ENCODE measurements around the gene SMC1B.
"Not testable (repeated sequence)": the region's sequence is repeated elsewhere in the genome, so short reads cannot be mapped to it uniquely, and the experiment has no call there.

Gene SMC1B

DNA sequence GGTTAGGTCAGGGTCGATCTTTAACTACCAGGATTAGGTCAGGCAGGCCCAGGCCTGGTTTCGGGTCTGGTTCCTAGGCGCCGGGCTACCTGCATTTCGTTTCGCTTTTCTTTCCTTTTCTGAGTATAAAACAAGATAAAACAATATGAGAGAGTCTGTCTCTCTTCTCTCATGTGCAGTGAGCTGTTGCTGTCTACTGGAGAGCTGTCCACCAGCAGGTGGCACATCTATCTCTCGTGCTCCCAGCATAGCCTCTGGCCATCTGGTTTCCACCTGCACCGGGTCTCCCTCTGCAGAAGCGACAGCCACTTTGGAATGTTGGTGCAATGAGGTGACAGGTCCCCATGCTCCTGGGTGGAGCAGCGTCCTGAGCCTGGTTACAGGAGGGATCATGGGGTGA is 27.7 kb upstream of the SMC1B start:
- TF ChIP-seq, protein P1, sequence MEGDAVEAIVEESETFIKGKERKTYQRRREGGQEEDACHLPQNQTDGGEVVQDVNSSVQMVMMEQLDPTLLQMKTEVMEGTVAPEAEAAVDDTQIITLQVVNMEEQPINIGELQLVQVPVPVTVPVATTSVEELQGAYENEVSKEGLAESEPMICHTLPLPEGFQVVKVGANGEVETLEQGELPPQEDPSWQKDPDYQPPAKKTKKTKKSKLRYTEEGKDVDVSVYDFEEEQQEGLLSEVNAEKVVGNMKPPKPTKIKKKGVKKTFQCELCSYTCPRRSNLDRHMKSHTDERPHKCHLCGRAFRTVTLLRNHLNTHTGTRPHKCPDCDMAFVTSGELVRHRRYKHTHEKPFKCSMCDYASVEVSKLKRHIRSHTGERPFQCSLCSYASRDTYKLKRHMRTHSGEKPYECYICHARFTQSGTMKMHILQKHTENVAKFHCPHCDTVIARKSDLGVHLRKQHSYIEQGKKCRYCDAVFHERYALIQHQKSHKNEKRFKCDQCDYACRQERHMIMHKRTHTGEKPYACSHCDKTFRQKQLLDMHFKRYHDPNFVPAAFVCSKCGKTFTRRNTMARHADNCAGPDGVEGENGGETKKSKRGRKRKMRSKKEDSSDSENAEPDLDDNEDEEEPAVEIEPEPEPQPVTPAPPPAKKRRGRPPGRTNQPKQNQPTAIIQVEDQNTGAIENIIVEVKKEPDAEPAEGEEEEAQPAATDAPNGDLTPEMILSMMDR (IDR thresholded peaks at IDR 0.05; ENCODE audit: extremely low read depth, missing control alignments): peak; percentile 50
- DNase-seq (ENCODE audit: low spot score): peak; percentile 64

DNA sequence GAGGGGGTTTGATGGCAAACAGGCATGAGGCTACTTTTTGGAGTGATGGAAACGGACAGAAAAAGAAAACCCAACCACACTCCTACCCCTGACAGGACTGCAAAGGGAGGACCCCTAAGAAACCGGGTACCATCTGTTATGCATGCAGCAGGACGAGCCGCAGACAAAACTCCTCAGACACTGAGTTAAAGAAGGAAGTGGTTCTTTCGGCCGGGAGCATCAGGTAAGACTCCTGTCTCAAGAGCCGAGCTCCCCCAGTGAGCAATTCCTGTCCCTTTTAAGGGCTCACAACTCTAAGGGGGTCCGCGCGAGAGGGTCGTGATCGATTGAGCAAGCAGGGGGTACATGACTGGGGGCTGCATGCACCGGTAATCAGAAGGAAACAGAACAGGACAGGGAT is 27.3 kb upstream of the SMC1B start:
- DNase-seq (ENCODE audit: low spot score): not testable (repeated sequence)

DNA sequence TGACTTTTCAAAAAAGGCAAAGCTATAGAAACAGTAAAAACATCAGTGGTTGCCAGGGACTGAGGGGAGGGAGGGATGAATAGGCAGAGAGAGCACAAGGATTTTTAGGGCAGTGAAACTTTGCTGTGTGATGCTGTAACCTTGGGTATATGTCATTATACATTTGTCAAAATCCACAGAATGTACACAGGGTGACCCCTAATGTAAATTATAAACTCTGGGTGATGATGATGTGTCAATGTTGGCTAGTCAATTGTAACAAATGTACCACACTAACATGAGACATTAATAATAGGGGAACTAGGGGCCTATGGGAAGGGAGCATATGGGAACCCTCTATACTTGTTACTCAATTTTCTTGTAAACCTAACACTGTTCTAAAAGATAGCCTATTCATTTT is 24.9 kb upstream of the SMC1B start:
- no peak for DNase-seq (ENCODE audit: low spot score)
- TF ChIP-seq, protein P1 (IDR thresholded peaks at IDR 0.05; ENCODE audit: extremely low read depth, missing control alignments): no peak

DNA sequence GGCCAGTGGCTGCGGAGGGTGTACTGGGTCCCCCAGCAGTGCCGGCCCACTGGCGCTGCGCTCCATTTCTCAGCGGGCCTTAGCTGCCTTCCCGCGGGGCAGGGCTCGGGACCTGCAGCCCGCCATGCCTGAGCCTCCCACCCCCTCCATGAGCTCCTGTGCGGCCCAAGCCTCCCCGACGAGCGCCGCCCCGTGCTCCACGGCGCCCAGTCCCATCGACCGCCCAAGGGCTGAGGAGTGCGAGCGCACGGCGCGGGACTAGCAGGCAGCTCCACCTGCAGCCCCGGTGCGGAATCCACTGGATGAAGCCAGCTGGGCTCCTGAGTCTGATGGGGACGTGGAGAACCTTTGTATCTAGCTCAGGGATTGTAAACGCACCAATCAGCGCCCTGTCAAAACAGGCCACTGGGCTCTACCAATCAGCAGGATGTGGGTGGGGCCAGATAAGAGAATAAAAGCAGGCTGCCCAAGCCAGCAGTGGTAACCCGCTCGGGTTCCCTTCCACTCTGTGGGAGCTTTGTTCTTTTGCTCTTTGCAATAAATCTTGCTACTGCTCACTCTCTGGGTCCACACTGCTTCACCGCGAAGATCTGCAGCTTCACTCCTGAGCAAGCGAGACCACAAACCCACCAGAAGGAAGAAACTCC is 23.6 kb upstream of the SMC1B start:
- not testable (repeated sequence) for DNase-seq (ENCODE audit: low spot score)

DNA sequence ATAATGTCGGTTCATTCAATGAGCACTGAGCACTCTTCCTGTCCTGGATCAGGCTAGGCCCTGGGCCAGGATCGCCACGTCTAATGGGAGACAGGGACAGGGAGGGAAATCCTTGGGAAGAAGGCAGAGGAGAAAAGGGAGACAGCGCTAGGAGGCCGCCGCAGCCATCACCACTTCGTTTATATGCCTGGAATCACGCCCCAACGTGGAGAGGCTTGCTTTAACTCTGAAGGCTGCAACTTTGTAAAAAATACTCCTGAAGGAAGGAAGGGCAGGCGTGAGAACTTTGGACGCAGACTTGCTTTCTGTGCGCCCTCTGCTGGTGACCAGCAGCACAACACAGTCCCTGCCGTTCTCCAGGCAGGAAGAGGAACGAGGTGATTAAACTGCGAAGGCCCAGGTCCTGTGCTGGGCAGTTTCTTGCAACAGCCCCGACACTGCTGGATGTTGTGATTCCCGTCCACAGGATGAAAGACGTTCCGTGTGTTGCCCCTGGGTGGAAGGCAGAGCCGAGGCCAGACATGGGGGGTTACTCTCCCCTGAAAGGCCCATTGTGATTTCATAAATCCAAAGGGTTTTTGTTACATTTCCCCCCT is 22.2 kb upstream of the SMC1B start:
- TF ChIP-seq, protein P1 (IDR thresholded peaks at IDR 0.05; ENCODE audit: extremely low read depth, missing control alignments): peak; percentile 99
- peak; percentile 92 for DNase-seq (ENCODE audit: low spot score)

DNA sequence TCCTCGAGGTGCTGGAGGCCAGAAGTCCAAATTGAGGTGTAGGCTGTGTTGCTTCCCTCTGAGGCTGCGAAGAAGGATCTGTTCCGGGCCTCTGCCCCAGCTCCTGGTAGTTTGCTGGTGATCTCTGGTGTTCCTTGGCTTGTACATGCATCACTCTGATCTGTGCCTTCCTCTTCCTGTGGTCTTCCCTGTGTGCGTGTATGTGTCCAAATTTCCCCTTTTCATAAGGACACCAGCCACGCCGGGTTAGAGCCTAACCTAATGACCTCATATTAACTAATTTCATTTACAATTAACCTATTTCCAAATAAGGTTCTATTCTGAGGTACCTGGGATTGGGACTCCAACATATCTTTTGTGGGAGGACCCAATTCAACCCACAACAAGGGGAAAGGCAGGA is 21.6 kb upstream of the SMC1B start:
- DNase-seq (ENCODE audit: low spot score): no peak
- TF ChIP-seq, protein P1 (IDR thresholded peaks at IDR 0.05; ENCODE audit: extremely low read depth, missing control alignments): no peak

DNA sequence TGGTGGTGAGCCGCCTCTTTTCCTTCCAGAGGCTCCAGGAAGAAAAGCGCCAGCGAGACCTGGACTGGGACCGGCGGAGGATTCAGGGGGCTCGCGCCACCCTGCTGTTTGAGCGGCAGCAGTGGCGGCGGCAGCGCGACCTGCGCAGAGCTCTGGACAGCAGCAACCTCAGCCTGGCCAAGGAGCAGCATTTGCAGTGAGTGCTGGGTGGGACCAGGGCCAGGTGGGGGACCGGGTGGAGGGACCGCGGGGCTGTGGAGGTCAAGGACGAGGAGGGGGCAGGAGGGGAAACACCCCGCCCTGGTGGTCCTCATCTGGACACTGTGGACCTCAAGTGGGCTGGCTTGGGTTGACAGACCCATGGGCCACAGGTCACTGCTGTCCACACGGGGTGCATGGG is 17.5 kb upstream of the SMC1B start:
- DNase-seq (ENCODE audit: low spot score): no peak
- TF ChIP-seq, protein P1 (IDR thresholded peaks at IDR 0.05; ENCODE audit: extremely low read depth, missing control alignments): no peak

DNA sequence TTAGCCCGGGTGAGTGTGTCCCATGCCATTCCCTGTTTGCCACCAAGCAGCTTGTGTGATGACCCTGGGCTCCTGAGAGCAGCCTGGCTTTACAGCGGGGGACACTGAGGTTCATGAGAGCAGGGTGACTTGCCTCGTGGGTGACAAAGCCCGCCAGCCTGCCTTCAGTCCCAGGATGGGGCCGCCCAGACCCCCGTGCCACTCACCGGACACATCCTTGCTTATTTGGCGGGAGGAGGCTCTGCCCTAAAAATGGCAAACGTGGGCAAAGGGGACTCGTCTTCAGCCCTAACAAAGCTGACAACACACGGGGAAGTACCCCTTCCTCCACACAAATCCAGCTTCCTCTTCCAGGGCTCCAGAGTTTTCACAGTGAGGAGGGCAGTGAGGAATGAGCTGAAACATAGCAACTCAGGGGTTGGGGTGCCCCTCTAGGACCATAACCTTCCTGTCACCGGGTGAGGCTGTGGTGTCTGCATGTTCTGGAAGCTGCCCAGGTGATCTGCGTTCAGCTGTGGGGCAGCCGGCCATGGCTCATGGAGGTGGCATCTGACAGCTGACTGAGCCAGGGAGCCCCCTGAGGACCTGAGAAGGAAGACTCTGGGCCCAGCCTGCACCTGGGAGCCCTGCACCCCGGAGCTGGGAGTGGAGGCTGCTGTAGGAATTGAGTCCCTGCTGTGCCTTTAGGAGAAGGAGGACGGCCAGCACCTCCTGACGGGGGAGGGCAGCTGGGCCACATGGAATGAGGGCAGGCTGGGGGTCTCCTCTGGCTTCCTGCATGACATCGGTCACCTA is 16.8 kb upstream of the SMC1B start:
- TF ChIP-seq, protein P1 (IDR thresholded peaks at IDR 0.05; ENCODE audit: extremely low read depth, missing control alignments): no peak
- DNase-seq (ENCODE audit: low spot score): no peak

Data from GM20000 (cell line).